MM.1S (cell line): ENCODE results near the gene CCR9.

ENCODE experiments used
- CTCF ChIP-seq: fragments of 300-600 bp; sonication (generic); IDR thresholded peaks from 2 replicates; pipeline ENCODE4 v1.5.1; 2016; ENCODE audit warnings: antibody characterized with exemption, low read length, mixed read lengths
- EZH2phosphoT487 ChIP-seq: fragments of 300-600 bp; sonication (generic); IDR thresholded peaks from 2 replicates; pipeline ENCODE4 v1.6.1; 2018; ENCODE audit warnings: antibody characterized with exemption, low read length

GRCh38 chr3:45946307-45946706 lies 60.0 kb downstream of the CCR9 start:
- TF ChIP-seq CTCF (peak; percentile 20), EZH2phosphoT487 (no peak)
